Tibial nerve (tissue), 4 donors: Measurements from ENCODE around the gene GAL3ST2. TPM values are rescaled to one million over a fixed set of nuclear protein-coding genes. Genes with fewer than 3 reads are reported as not detected.

ENCODE experiments used
- DNase-seq, 2 donors: peaks; one replicate each; pipeline ENCODE4 v3.0.0-alpha.2; 2019; ENCODE audit warnings: low spot score in 2 of 2
- H3K27ac ChIP-seq, 4 donors: fragments of 200-600 bp; sonication (generic) in 3 of 4; one replicate each; pipeline ENCODE4 v1.5.1; 2017 to 2019; ENCODE audit warnings: mild to moderate bottlenecking in 1 of 4
- H3K27me3 ChIP-seq, 2 donors: fragments of 200-600 bp; sonication (generic) in 1 of 2; one replicate each; pipeline versions ENCODE4 v1.5.1 to v1.6.0; 2017 to 2019
- H3K36me3 ChIP-seq, 3 donors: fragments of 200-600 bp; sonication (generic); one replicate each; pipeline ENCODE4 v1.5.1; 2018 to 2019
- H3K4me1 ChIP-seq, 4 donors: fragments of 200-600 bp; sonication (generic) in 3 of 4; one replicate each; pipeline ENCODE4 v1.5.1; 2017 to 2019
- H3K4me3 ChIP-seq, 4 donors: fragments of 200-600 bp; sonication (generic) in 3 of 4; one replicate each; pipeline ENCODE4 v1.5.1; 2017 to 2019; ENCODE audit warnings: mild to moderate bottlenecking in 1 of 4, moderate library complexity in 1 of 4
- H3K9me3 ChIP-seq, 4 donors: fragments of 200-600 bp; sonication (generic) in 3 of 4; one replicate each; pipeline ENCODE4 v1.5.1; 2017 to 2019
- EP300 ChIP-seq, 2 donors: sonication (generic); formaldehyde crosslinking; IDR thresholded peaks; one replicate each; pipeline ENCODE4 v1.6.1; 2017; ENCODE audit warnings: antibody characterized with exemption in 2 of 2, mild to moderate bottlenecking in 1 of 2
- POLR2A ChIP-seq, 2 donors: fragments of 450-650 bp; IDR thresholded peaks; one replicate each; pipeline ENCODE4 v1.6.1; 2017; ENCODE audit warnings: antibody characterized with exemption in 2 of 2, mild to moderate bottlenecking in 2 of 2, moderate library complexity in 2 of 2
- WGBS, 2 donors: methylation state at CpG; one replicate each; pipeline ENCODE4 v1.1.5; 2018; 5-methylcytosine and 5-hydroxymethylcytosine counted together
- total RNA-seq, 4 donors: library from RNA; depleted of rRNA; stranded (reverse); fragments of >200 nt; gene quantifications; one replicate each; pipeline ENCODE4 v1.1.0, GENCODE V29; 2016
- TF ChIP-seq, protein P1 (sequence below), 5 experiments: fragments of 200-600 bp in 3 of 5; fragments of 450-650 bp in 2 of 5; sonication (generic) in 3 of 5; IDR thresholded peaks; one replicate each; pipeline ENCODE4 v1.5.1; 2016 to 2019; ENCODE audit warnings: antibody characterized with exemption in 5 of 5, mild to moderate bottlenecking in 3 of 5, moderate library complexity in 2 of 5

Gene GAL3ST2
- total RNA-seq, 4 donors from 2014 or later, result 0.21 to 3.9 (median 0.30) TPM; not detected in 1

DNA sequence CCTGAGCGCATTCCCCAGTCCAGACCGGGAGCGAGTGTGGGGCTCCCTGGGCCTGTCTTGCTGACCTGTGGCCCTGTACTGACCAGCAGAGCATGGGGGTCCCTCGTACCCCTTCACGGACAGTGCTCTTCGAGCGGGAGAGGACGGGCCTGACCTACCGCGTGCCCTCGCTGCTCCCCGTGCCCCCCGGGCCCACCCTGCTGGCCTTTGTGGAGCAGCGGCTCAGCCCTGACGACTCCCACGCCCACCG lies 37.7 kb downstream of the GAL3ST2 start:
- DNase-seq, result no peak
- TF ChIP-seq, protein P1, sequence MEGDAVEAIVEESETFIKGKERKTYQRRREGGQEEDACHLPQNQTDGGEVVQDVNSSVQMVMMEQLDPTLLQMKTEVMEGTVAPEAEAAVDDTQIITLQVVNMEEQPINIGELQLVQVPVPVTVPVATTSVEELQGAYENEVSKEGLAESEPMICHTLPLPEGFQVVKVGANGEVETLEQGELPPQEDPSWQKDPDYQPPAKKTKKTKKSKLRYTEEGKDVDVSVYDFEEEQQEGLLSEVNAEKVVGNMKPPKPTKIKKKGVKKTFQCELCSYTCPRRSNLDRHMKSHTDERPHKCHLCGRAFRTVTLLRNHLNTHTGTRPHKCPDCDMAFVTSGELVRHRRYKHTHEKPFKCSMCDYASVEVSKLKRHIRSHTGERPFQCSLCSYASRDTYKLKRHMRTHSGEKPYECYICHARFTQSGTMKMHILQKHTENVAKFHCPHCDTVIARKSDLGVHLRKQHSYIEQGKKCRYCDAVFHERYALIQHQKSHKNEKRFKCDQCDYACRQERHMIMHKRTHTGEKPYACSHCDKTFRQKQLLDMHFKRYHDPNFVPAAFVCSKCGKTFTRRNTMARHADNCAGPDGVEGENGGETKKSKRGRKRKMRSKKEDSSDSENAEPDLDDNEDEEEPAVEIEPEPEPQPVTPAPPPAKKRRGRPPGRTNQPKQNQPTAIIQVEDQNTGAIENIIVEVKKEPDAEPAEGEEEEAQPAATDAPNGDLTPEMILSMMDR (IDR thresholded peaks at IDR 0.05), result no peak
- TF ChIP-seq EP300 (IDR thresholded peaks at IDR 0.05) (no peak), POLR2A (IDR thresholded peaks at IDR 0.05) (no peak)
- no peak overlapping the region for H3K4me3 ChIP-seq
- H3K27ac ChIP-seq, result no peak overlapping the region
- peaks cover 0 to 29% of the 10 kb centered on the region in 2 donors for H3K27me3 ChIP-seq
- peaks cover 0 to 9% (median 0%) of the 10 kb centered on the region in 4 donors for H3K4me1 ChIP-seq
- no peaks in the 10 kb centered on the region for H3K9me3 ChIP-seq
- H3K36me3 ChIP-seq, result no peaks in the 10 kb centered on the region
- 80 to 82% methylated on average over 5 to 16 of the region's 17 CpGs for WGBS, 2 donors

DNA sequence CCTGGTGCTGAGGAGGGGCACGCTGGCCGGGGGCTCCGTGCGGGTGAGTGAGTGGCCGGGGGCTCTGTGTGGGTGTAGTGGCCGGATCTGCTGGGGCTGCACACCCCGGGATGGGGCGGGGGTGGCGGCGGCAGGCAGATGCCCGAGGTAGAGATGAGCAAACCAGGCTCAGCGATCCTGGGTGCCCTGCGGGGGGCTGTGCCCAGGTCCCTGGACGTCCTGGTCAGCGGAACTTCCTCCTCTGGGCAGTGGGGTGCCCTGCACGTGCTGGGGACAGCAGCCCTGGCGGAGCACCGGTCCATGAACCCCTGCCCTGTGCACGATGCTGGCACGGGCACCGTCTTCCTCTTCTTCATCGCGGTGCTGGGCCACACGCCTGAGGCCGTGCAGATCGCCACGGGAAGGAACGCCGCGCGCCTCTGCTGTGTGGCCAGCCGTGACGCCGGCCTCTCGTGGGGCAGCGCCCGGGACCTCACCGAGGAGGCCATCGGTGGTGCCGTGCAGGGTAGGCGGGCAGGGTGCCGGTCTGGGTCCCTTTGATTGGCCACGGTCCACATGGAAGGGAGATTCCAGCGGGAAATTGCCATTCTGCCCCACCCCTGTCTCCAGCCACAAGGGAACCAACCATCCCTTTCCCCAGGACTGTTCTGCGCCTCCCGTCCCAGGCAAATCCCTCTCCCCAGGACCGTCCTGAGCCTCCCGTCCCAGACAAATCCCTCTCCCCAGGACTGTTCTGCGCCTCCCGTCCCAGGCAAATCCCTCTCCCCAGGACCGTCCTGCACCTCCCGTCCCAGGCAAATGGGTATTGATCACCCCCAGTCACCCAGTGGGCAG lies 38.2 kb downstream of the GAL3ST2 start:
- H3K27me3 ChIP-seq, result peaks cover 0 to 29% of the 10 kb centered on the region in 2 donors
- DNase-seq, result peak in 1 of 2 donors; percentile 9
- 80 to 85% methylated on average over 34 to 36 of the region's 52 CpGs for WGBS, 2 donors

DNA sequence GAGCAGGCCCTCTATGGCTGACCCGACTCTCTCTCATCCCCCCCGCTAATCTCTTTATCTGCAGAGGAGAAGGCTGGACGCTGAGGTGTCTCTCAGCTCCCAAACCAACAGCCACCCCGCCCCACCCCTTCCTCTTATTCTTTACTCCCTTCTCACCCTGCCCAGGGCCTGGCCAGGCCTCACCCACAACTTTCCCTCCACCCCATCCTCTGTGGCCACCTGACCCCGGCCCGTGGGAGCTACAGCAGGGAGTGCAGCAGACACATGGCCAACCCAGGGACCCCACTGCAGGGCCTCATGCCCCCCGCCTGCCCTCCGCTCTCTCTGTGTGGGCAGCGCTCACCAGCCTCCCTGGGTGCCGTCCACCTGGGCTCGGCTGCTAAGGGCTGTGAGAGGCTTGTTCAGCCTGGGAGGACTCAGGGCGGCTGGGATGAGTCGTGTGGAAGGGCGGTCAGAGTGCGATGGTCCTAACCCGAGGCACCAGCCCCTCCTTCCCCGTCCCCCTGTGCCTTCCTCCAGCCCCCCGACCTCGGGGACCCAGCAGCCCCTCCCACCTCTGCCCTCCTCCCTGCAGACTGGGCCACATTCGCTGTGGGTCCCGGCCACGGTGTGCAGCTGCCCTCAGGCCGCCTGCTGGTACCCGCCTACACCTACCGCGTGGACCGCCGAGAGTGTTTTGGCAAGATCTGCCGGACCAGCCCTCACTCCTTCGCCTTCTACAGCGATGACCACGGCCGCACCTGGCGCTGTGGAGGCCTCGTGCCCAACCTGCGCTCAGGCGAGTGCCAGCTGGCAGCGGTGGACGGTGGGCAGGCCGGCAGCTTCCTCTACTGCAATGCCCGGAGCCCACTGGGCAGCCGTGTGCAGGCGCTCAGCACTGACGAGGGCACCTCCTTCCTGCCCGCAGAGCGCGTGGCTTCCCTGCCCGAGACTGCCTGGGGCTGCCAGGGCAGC lies 39.1 kb downstream of the GAL3ST2 start:
- WGBS, 2 donors, result 82% methylated on average over 40 to 48 of the region's 48 CpGs
- peaks cover 0 to 33% of the 10 kb centered on the region in 2 donors for H3K27me3 ChIP-seq
- no peak overlapping the region for H3K4me3 ChIP-seq
- H3K27ac ChIP-seq, result no peak overlapping the region
- TF ChIP-seq POLR2A (IDR thresholded peaks at IDR 0.05) (no peak), EP300 (IDR thresholded peaks at IDR 0.05) (no peak)
- TF ChIP-seq, protein P1 (IDR thresholded peaks at IDR 0.05), result no peak
- H3K36me3 ChIP-seq, result no peaks in the 10 kb centered on the region
- peaks cover 0 to 4% (median 0%) of the 10 kb centered on the region in 4 donors for H3K4me1 ChIP-seq
- H3K9me3 ChIP-seq, result no peaks in the 10 kb centered on the region
- peak in 1 of 2 donors; percentile 9 for DNase-seq

More for the DNA sequence above, 38.2 kb downstream of the GAL3ST2 start:
- no peaks in the 10 kb centered on the region for H3K36me3 ChIP-seq
- no peak overlapping the region for H3K27ac ChIP-seq
- H3K4me3 ChIP-seq, result no peak overlapping the region
- peaks cover 0 to 9% (median 0%) of the 10 kb centered on the region in 4 donors for H3K4me1 ChIP-seq
- TF ChIP-seq POLR2A (IDR thresholded peaks at IDR 0.05) (no peak), EP300 (IDR thresholded peaks at IDR 0.05) (no peak)
- TF ChIP-seq, protein P1 (IDR thresholded peaks at IDR 0.05), result no peak
- H3K9me3 ChIP-seq, result no peaks in the 10 kb centered on the region

DNA sequence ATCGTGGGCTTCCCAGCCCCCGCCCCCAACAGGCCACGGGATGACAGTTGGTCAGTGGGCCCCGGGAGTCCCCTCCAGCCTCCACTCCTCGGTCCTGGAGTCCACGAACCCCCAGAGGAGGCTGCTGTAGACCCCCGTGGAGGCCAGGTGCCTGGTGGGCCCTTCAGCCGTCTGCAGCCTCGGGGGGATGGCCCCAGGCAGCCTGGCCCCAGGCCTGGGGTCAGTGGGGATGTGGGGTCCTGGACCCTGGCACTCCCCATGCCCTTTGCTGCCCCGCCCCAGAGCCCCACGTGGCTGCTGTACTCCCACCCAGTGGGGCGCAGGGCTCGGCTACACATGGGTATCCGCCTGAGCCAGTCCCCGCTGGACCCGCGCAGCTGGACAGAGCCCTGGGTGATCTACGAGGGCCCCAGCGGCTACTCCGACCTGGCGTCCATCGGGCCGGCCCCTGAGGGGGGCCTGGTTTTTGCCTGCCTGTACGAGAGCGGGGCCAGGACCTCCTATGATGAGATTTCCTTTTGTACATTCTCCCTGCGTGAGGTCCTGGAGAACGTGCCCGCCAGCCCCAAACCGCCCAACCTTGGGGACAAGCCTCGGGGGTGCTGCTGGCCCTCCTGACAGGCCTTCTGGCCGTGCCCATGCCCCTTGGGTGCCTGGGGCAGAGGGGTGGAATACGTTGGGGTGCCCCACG lies 40.0 kb downstream of the GAL3ST2 start:
- Histone ChIP-seq H3K4me1 (no peaks in the 10 kb centered on the region), H3K27me3 (peaks cover 0 to 38% of the 10 kb centered on the region in 2 donors), H3K36me3 (no peaks in the 10 kb centered on the region), H3K4me3 (no peak overlapping the region), H3K9me3 (no peaks in the 10 kb centered on the region), H3K27ac (no peak overlapping the region)
- TF ChIP-seq POLR2A (IDR thresholded peaks at IDR 0.05), result no peak
- TF ChIP-seq EP300 (IDR thresholded peaks at IDR 0.05), result no peak
- TF ChIP-seq, protein P1 (IDR thresholded peaks at IDR 0.05), result no peak
- WGBS, 2 donors, result 54 to 71% methylated on average over 19 to 28 of the region's 33 CpGs
- peak in 1 of 2 donors; percentile 10 for DNase-seq
